SK-N-SH (cell line): ENCODE results near the gene MRPS18A.

Experiments used
- CTCF ChIP-seq: fragments of 200-600 bp; sonication (generic); IDR thresholded peaks from 2 replicates; pipeline ENCODE4 v1.6.1; 2017; ENCODE audit warnings: antibody characterized with exemption, mild to moderate bottlenecking, moderate library complexity
- EP300 ChIP-seq, 2 experiments: IDR thresholded peaks; 2 replicates each; pipeline versions ENCODE4 v1.4.0 to v1.6.1; 2012; ENCODE audit warnings: borderline replicate concordance in 1 of 2, low read depth in 1 of 2, low read length in 1 of 2
- EZH2phosphoT487 ChIP-seq: fragments of 200-600 bp; sonication (generic); IDR thresholded peaks from 2 replicates; pipeline ENCODE4 v1.6.1; 2017; ENCODE audit warnings: low read depth, mixed run types, mild to moderate bottlenecking, antibody characterized with exemption, moderate library complexity, borderline replicate concordance
- IRF3 ChIP-seq: fragments of 150-350 bp; IDR thresholded peaks from 2 replicates; pipeline ENCODE4 v1.6.1; 2016; ENCODE audit warnings: mild to moderate bottlenecking, low read depth, low read length
- MAX ChIP-seq: IDR thresholded peaks from 2 replicates; pipeline ENCODE4 v1.4.0; 2012; ENCODE audit warnings: low read depth
- NFIC ChIP-seq: IDR thresholded peaks from 2 replicates; pipeline ENCODE4 v1.4.0; 2012; ENCODE audit warnings: borderline replicate concordance
- POLR2AphosphoS5 ChIP-seq: IDR thresholded peaks from 2 replicates; pipeline ENCODE4 v1.6.1; 2012; ENCODE audit warnings: low read depth, low read length
- RCOR1 ChIP-seq: fragments of 150-350 bp; IDR thresholded peaks from 2 replicates; pipeline ENCODE4 v1.6.1; 2017; ENCODE audit warnings: antibody characterized with exemption, low read length
- REST ChIP-seq: IDR thresholded peaks from 2 replicates; pipeline ENCODE4 v1.6.1; 2012; ENCODE audit warnings: mild to moderate bottlenecking, low read depth, low read length, moderate library complexity
- RFX5 ChIP-seq: IDR thresholded peaks from 2 replicates; pipeline ENCODE4 v1.6.1; 2012; ENCODE audit warnings: mild to moderate bottlenecking, improper control_type of control experiment, low read length
- SIN3A ChIP-seq: IDR thresholded peaks from 2 replicates; pipeline ENCODE4 v1.6.1; 2012; ENCODE audit warnings: low read depth, mild to moderate bottlenecking, low read length, moderate library complexity, borderline replicate concordance
- SMC3 ChIP-seq: IDR thresholded peaks from 2 replicates; pipeline ENCODE4 v1.6.1; 2012; ENCODE audit warnings: low read depth, low read length, improper control_type of control experiment
- TAF1 ChIP-seq: IDR thresholded peaks from 2 replicates; pipeline ENCODE4 v1.6.1; 2012; ENCODE audit warnings: low read depth, mild to moderate bottlenecking, low read length, moderate library complexity, borderline replicate concordance
- YY1 ChIP-seq: IDR thresholded peaks from 2 replicates; pipeline ENCODE4 v1.4.0; 2012; ENCODE audit warnings: low read depth, mild to moderate bottlenecking

- TF ChIP-seq CTCF (no peak), SMC3 (no peak), POLR2AphosphoS5 (no peak), RFX5 (no peak), SIN3A (no peak), RCOR1 (no peak), EZH2phosphoT487 (no peak), REST (no peak), TAF1 (no peak), NFIC (no peak), IRF3 (no peak), MAX (no peak), YY1 (no peak), EP300 (IDR thresholded peaks at IDR 0.05; ENCODE audit: borderline replicate concordance in 1 of 2, low read depth in 1 of 2, low read length in 1 of 2) (no peak)
These were observed 30.2 kb upstream of the MRPS18A start for GRCh38 chr6:43717822-43718221.
